Spleen (tissue), 11 donors: ENCODE data around the gene FAM171A1. TPM values are rescaled to one million over a fixed set of nuclear protein-coding genes. Genes with fewer than 3 reads are reported as not detected.

Source experiments
- DNase-seq: peaks from one replicate; pipeline ENCODE4 v3.0.0-alpha.2; 2020
- H3K27ac ChIP-seq, 8 donors: fragments of 200-600 bp; sonication (generic) in 7 of 8; 1 replicate in 4 of 8; 2 replicates in 4 of 8; pipeline versions ENCODE4 v1.5.0 to v1.8.0; 2016 to 2021; ENCODE audit warnings: inconsistent platforms in 4 of 8, mild to moderate bottlenecking in 4 of 8, moderate library complexity in 1 of 8
- H3K27me3 ChIP-seq, 7 donors: fragments of 200-600 bp; sonication (generic) in 6 of 7; replicated peaks in 1 of 7; 1 replicate in 4 of 7; 2 replicates in 3 of 7; pipeline versions ENCODE4 v1.5.0 to v1.8.0; 2016 to 2021; ENCODE audit warnings: inconsistent platforms in 3 of 7, mild to moderate bottlenecking in 1 of 7
- H3K36me3 ChIP-seq, 6 donors: fragments of 200-600 bp; sonication (generic) in 5 of 6; 1 replicate in 4 of 6; 2 replicates in 2 of 6; pipeline versions ENCODE4 v1.5.0 to v1.8.0; 2016 to 2021; ENCODE audit warnings: inconsistent platforms in 2 of 6
- H3K4me1 ChIP-seq, 6 donors: fragments of 200-600 bp; sonication (generic) in 5 of 6; 1 replicate in 3 of 6; 2 replicates in 3 of 6; pipeline versions ENCODE4 v1.5.0 to v1.8.0; 2016 to 2021; ENCODE audit warnings: inconsistent platforms in 3 of 6
- H3K4me3 ChIP-seq, 8 donors: fragments of 200-600 bp; sonication (generic) in 7 of 8; 1 replicate in 4 of 8; 2 replicates in 4 of 8; pipeline versions ENCODE4 v1.5.0 to v1.8.0; 2016 to 2021; ENCODE audit warnings: inconsistent platforms in 4 of 8, mild to moderate bottlenecking in 4 of 8, moderate library complexity in 2 of 8
- H3K9me3 ChIP-seq, 8 donors: fragments of 200-600 bp; sonication (generic) in 7 of 8; 1 replicate in 4 of 8; 2 replicates in 4 of 8; pipeline versions ENCODE4 v1.5.0 to v1.8.0; 2016 to 2021; ENCODE audit warnings: inconsistent platforms in 4 of 8
- CTCF ChIP-seq, 11 experiments: fragments of 200-600 bp in 7 of 11; fragments of 450-650 bp in 4 of 11; sonication (generic) in 4 of 11; IDR thresholded peaks in 8 of 11; conservative IDR thresholded peaks in 3 of 11; 1 replicate in 7 of 11; 2 replicates in 4 of 11; pipeline versions ENCODE4 v1.4.0 to v1.8.0; 2016 to 2021; ENCODE audit warnings: antibody characterized with exemption in 11 of 11, inconsistent platforms in 4 of 11, mild to moderate bottlenecking in 1 of 11
- POLR2A ChIP-seq, 3 donors: fragments of 450-650 bp; IDR thresholded peaks; one replicate each; pipeline ENCODE4 v1.5.1; 2017; ENCODE audit warnings: antibody characterized with exemption in 3 of 3, mild to moderate bottlenecking in 1 of 3
- POLR2AphosphoS5 ChIP-seq, 3 donors: sonication (generic); formaldehyde crosslinking; IDR thresholded peaks; one replicate each; pipeline ENCODE4 v1.5.1; 2017; ENCODE audit warnings: antibody characterized with exemption in 3 of 3
- WGBS, 5 donors: extraction: QIAGEN DNeasy Blood & Tissue Kit in 3 of 5; methylation state at CpG; one replicate each; pipeline versions ENCODE4 v1.1.5 to v1.1.7; 2013 to 2018; 5-methylcytosine and 5-hydroxymethylcytosine counted together
- intact Hi-C: fragments of 100-400 bp; cut with DNase I; formaldehyde crosslinking; loops from one replicate; pipeline ENCODE4 v1.15.0; 2023; ENCODE audit warnings: low total_unique reads
- polyA plus RNA-seq, 3 donors: library from polyadenylated mRNA; stranded (reverse); fragments of 200-250 nt; gene quantifications; one replicate each; pipeline ENCODE4 v1.2.1, GENCODE V29; 2013
- total RNA-seq, 7 donors: library from RNA; depleted of rRNA in 3 of 7; stranded (reverse); fragments of >200 nt in 3 of 7; fragmentation: NEBNext Ultra II Directional in 4 of 7; extraction: Animal tissue kit (Norgen Biotek cat#: 25700) in 4 of 7; gene quantifications; one replicate each; pipeline versions ENCODE4 v1.1.0 to v1.2.1, GENCODE V29; 2016 to 2021
- donor health status: healthy with polysubstance abuse.
- donor health status: DM: no; HTN: no; CAD: no; lungs with moderate emphysema.
- donor health status: DM: no; HTN: no; CAD: no.
- donor health status: Bipolar disorder and iron deficiency.
- donor health status: healthy.
- donor health status: DM: no; HTN: no; CAD: no.
- donor health status: DM: yes; HTN: yes; CAD: no.

The FAM171A1 gene
- total and polyA plus RNA-seq, 10 donors, result 3.5 to 34.0 (median 19.6) TPM

DNA sequence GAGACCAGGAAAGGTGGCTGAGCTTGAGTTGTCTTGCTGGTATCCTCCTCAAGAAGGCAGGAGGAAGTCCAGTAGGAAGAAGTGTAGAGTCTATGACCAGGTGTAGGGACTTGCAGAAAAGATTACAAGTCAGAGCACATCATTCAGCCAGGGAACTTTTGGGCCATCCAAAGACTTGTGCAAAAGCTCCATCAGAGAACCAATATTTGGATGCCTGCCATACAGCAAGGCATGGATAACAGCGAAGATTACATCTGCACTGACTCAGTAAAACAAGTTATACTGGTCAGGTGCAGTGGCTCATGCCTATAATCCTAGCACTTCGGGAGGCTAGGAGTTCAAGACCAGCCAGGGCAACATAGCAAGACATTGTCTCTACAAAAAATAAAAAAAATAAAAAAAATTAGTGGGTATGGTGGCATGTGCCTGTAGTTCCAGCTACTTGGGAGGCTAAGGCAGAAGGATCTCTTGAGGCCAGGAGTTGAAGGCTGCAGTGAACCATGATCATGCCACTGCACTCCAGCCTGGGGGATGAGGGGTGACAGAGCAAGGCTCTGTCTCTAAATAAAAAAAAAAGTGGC is 189.4 kb downstream of the FAM171A1 start:
- 75 to 96% (median 92%) methylated on average over 2 of the region's 2 CpGs for WGBS, 5 donors
- intact Hi-C loops, result no loop called here
- no peaks in the 10 kb centered on the region for H3K36me3 ChIP-seq
- H3K4me1 ChIP-seq, result no peaks in the 10 kb centered on the region
- no peak for DNase-seq
- H3K27ac ChIP-seq, result no peak overlapping the region
- no peak overlapping the region for H3K4me3 ChIP-seq
- no peaks in the 10 kb centered on the region for H3K27me3 ChIP-seq
- no peaks in the 10 kb centered on the region for H3K9me3 ChIP-seq
- no peak for TF ChIP-seq POLR2AphosphoS5 (IDR thresholded peaks at IDR 0.05)
- TF ChIP-seq CTCF (IDR thresholded peaks at IDR 0.05 in 8 of 11, conservative IDR thresholded peaks at IDR 0.05 in 3 of 11), result no peak
- TF ChIP-seq POLR2A (IDR thresholded peaks at IDR 0.05), result no peak

- DNase-seq, result no peak
- Histone ChIP-seq H3K36me3 (no peaks in the 10 kb centered on the region), H3K9me3 (no peaks in the 10 kb centered on the region), H3K27ac (no peak overlapping the region), H3K4me3 (no peak overlapping the region), H3K27me3 (no peaks in the 10 kb centered on the region), H3K4me1 (no peaks in the 10 kb centered on the region)
- intact Hi-C loops, result no loop called here
- TF ChIP-seq POLR2A (IDR thresholded peaks at IDR 0.05) (no peak), POLR2AphosphoS5 (IDR thresholded peaks at IDR 0.05) (no peak), CTCF (IDR thresholded peaks at IDR 0.05 in 8 of 11, conservative IDR thresholded peaks at IDR 0.05 in 3 of 11) (no peak)
- 69 to 89% (median 75%) methylated on average over 5 of the region's 5 CpGs for WGBS, 5 donors
These were observed 190.4 kb downstream of the FAM171A1 start for GRCh38 chr10:15180736-15181135.

DNA sequence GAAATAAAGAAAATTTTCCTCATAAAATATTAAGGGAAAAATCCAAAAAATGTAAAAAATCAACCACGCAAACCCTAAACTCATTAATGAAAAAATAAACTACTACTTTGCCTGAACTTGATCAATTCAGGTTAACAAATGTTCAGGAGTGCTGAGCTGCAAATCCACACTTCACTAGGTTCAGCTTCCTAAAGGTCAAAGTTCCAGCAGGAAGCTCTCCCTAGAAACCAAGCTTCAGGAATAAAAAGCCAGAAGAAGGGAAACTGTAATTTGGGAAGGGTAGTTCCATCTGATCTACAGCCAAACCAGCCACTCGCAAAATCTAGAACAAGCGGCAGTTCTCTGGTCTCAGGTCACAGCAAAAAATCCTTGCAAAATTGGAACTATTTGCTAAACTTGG is 194.8 kb downstream of the FAM171A1 start:
- DNase-seq, result no peak
- TF ChIP-seq POLR2AphosphoS5 (IDR thresholded peaks at IDR 0.05), result no peak
- no peak for TF ChIP-seq CTCF (IDR thresholded peaks at IDR 0.05 in 8 of 11, conservative IDR thresholded peaks at IDR 0.05 in 3 of 11)
- H3K36me3 ChIP-seq, result no peaks in the 10 kb centered on the region
- no peaks in the 10 kb centered on the region for H3K9me3 ChIP-seq
- WGBS, 5 donors, result 94 to 97% (median 96%) methylated on average over 3 of the region's 3 CpGs
- intact Hi-C loops, result no loop called here
- peaks cover 0 to under 1% (median 0%) of the 10 kb centered on the region in 6 donors for H3K4me1 ChIP-seq
- H3K27ac ChIP-seq, result no peak overlapping the region
- H3K4me3 ChIP-seq, result no peak overlapping the region
- no peaks in the 10 kb centered on the region for H3K27me3 ChIP-seq

DNA sequence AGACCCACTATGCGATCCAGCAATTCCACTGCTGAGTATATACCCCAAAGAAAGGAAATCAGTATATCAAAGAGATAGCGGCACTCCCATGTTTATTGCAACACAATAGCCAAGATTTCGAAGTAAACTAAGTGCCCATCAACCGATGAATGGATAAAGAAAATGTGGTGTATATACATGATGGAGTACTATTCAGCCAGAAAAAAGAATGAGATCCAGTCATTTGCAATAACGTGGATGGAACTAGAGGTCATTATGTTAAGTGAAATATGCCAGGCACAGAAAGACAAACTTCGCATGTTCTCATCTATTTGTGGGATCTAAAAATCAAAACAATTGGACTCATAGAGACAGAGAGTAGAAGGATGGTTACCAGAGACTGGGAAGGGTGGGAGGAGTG is 195.5 kb downstream of the FAM171A1 start:
- intact Hi-C loops, result no loop called here
- TF ChIP-seq POLR2AphosphoS5 (IDR thresholded peaks at IDR 0.05) (no peak), CTCF (IDR thresholded peaks at IDR 0.05 in 8 of 11, conservative IDR thresholded peaks at IDR 0.05 in 3 of 11) (no peak), POLR2A (IDR thresholded peaks at IDR 0.05) (no peak)
- WGBS, 5 donors, result 91 to 93% (median 92%) methylated on average over 6 of the region's 6 CpGs

More for the DNA sequence above, 195.5 kb downstream of the FAM171A1 start:
- H3K4me1 ChIP-seq, result peaks cover 5 to 8% (median 6%) of the 10 kb centered on the region in 6 donors
- H3K9me3 ChIP-seq, result no peaks in the 10 kb centered on the region
- H3K27ac ChIP-seq, result no peak overlapping the region
- no peak for DNase-seq
- H3K4me3 ChIP-seq, result no peak overlapping the region
- H3K36me3 ChIP-seq, result no peaks in the 10 kb centered on the region
- H3K27me3 ChIP-seq, result no peaks in the 10 kb centered on the region
